Heart left ventricle (tissue), 16 donors: Measurements from ENCODE around the gene DNAJC5. TPM values are rescaled to one million over a fixed set of nuclear protein-coding genes. Genes with fewer than 3 reads are reported as not detected.

Experiments used
- ATAC-seq, 4 donors: fragments of 200-7000 bp; cut with Tn5 transposase; one replicate each; pipeline ENCODE4 v1.9.1; 2020 to 2022; ENCODE audit warnings: moderate library complexity in 4 of 4, mild to moderate bottlenecking in 3 of 4, moderate number of reproducible peaks in 1 of 4
- DNase-seq, 5 donors: peaks; one replicate each; pipeline ENCODE4 v3.0.0-alpha.2; 2020
- H3K27ac ChIP-seq, 12 donors: fragments of 200-600 bp; sonication (generic) in 4 of 12; one replicate each; pipeline versions ENCODE4 v1.5.0 to v1.8.0; 2016 to 2022; ENCODE audit warnings: mild to moderate bottlenecking in 2 of 12
- H3K27me3 ChIP-seq, 9 donors: fragments of 200-600 bp; sonication (generic) in 2 of 9; one replicate each; pipeline versions ENCODE4 v1.5.1 to v1.8.0; 2016 to 2022; ENCODE audit warnings: mild to moderate bottlenecking in 3 of 9
- H3K36me3 ChIP-seq, 9 donors: fragments of 200-600 bp; sonication (generic) in 2 of 9; one replicate each; pipeline versions ENCODE4 v1.5.0 to v1.8.0; 2018 to 2022; ENCODE audit warnings: mild to moderate bottlenecking in 2 of 9
- H3K4me1 ChIP-seq, 12 donors: fragments of 200-600 bp; sonication (generic) in 4 of 12; one replicate each; pipeline versions ENCODE4 v1.5.0 to v1.8.0; 2016 to 2022; ENCODE audit warnings: mild to moderate bottlenecking in 3 of 12
- H3K4me3 ChIP-seq, 12 donors: fragments of 200-600 bp; sonication (generic) in 4 of 12; one replicate each; pipeline versions ENCODE4 v1.5.0 to v1.8.0; 2017 to 2022; ENCODE audit warnings: mild to moderate bottlenecking in 9 of 12, moderate library complexity in 4 of 12
- H3K9me3 ChIP-seq, 12 donors: fragments of 200-600 bp; sonication (generic) in 4 of 12; one replicate each; pipeline versions ENCODE4 v1.5.0 to v1.8.0; 2016 to 2022; ENCODE audit warnings: mild to moderate bottlenecking in 1 of 12
- CTCF ChIP-seq, 12 donors: fragments of 200-600 bp; sonication (generic) in 4 of 12; IDR thresholded peaks; one replicate each; pipeline versions ENCODE4 v1.5.0 to v1.8.0; 2018 to 2022; ENCODE audit warnings: antibody characterized with exemption in 12 of 12, mild to moderate bottlenecking in 5 of 12
- POLR2A ChIP-seq, 2 donors: fragments of 450-650 bp; IDR thresholded peaks; one replicate each; pipeline ENCODE4 v1.6.1; 2017; ENCODE audit warnings: antibody characterized with exemption in 2 of 2, mild to moderate bottlenecking in 2 of 2, moderate library complexity in 2 of 2
- WGBS, 4 donors: extraction: QIAGEN DNeasy Blood & Tissue Kit in 2 of 4; methylation state at CpG; one replicate each; pipeline versions ENCODE4 v1.1.5 to v1.1.7; 2013 to 2018; 5-methylcytosine and 5-hydroxymethylcytosine counted together
- intact Hi-C, 10 donors: fragments of 100-400 bp; cut with DNase I; formaldehyde crosslinking; loops; one replicate each; pipeline versions ENCODE4 v1.11.1 to v1.14.2; 2022
- polyA plus RNA-seq, 2 donors: library from polyadenylated mRNA; stranded (reverse); fragments of 200-250 nt; gene quantifications; one replicate each; pipeline ENCODE4 v1.2.3, GENCODE V29; 2013
- total RNA-seq, 9 donors: library from RNA; depleted of rRNA in 2 of 9; stranded (reverse); fragments of >200 nt in 2 of 9; fragmentation: NEBNext Ultra II Directional in 3 of 9; extraction: Animal tissue kit (Norgen Biotek cat#: 25700) in 3 of 9; gene quantifications; one replicate each; pipeline versions ENCODE4 v1.1.0 to v1.2.4, GENCODE V29; 2016 to 2023
- donor health status: ischemic (EF 13 %, LVEDD 7.1; RV severe dilation, severe dysfunction).
- donor health status: healthy with polysubstance abuse.
- donor health status: DM: no; HTN: yes; CAD: no.
- donor health status: DM: no; HTN: no; CAD: no.
- donor health status: ischemic (EF 25% LVEDD 6.9; RV normal size, moderate dysfunction).
- donor health status: ischemic (EF 25% LVEDD 5.7; RV mildly dilated, moderate dysfunction).
- donor health status: healthy.
- donor health status: DM: yes; HTN: yes; CAD: no.
- donor health status: ischemic (EF 35%, LVEDD 5.7; RV mildly dilated, moderate dysfunction).
- donor health status: nonischemic (EF 11% LVEDD 7.7; RV severe dilation, severe dysfunction).
- donor health status: DM: yes; HTN: yes; CAD: no.
- donor health status: PGD.
- donor health status: ischemic (EF 29% LVEDD 5.4; RV normal size, mild dysfunction).
- donor health status: nonischemic (EF 23%, LVEDD 6.1; RV moderate dilation, normal function).

DNAJC5 gene
- total and polyA plus RNA-seq, 11 donors = 21.1 to 57.1 (median 46.1) TPM

DNA sequence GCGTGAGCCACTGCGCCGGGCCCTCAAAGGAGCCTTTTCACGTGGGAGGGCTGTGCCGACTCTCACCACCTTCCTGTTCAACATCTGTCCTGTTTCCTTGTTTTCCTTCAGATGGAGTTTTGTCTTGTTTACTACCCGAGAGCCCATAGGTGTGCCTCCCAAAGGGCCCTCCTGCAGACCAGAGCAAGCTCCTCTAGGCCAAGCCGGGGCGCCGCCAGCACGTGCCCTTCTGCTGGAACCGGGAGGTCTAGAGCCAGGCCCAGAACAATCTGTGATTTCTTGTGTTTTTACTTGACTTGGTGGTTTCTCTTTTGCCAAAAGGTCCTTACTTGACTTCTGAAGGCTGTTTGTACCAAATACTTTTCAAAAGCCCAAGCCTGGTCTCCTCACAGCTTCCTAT lies 8.0 kb upstream of the DNAJC5 start:
- Histone ChIP-seq H3K36me3 (peaks cover 0 to 96% (median 69%) of the 10 kb centered on the region in 9 donors), H3K27me3 (no peaks in the 10 kb centered on the region), H3K27ac (no peak overlapping the region), H3K9me3 (no peaks in the 10 kb centered on the region), H3K4me3 (no peak overlapping the region), H3K4me1 (peaks cover 0 to 26% (median 8%) of the 10 kb centered on the region in 12 donors)
- 87 to 95% (median 93%) methylated on average over 11 of the region's 11 CpGs for WGBS, 4 donors
- no peak for DNase-seq
- no peak for TF ChIP-seq POLR2A (IDR thresholded peaks at IDR 0.05)
- TF ChIP-seq CTCF (IDR thresholded peaks at IDR 0.05) = no peak
- intact Hi-C loops = no loop called here
- ATAC-seq = no peak

GRCh38 chr20:63889241-63890200 lies 5.4 kb upstream of the DNAJC5 start:
- Histone ChIP-seq H3K27me3 (no peaks in the 10 kb centered on the region), H3K27ac (peak overlapping the region in 1 of 12 donors; percentile 16), H3K9me3 (no peaks in the 10 kb centered on the region), H3K36me3 (peaks cover 0 to 73% (median 48%) of the 10 kb centered on the region in 9 donors), H3K4me1 (peaks cover 0 to 25% (median 8%) of the 10 kb centered on the region in 12 donors), H3K4me3 (no peak overlapping the region)
- TF ChIP-seq CTCF (IDR thresholded peaks at IDR 0.05) (no peak), POLR2A (IDR thresholded peaks at IDR 0.05) (no peak)
- DNase-seq (no peak), ATAC-seq (peak in 2 of 4 donors; percentile 7 to 27)
- WGBS, 4 donors = 81 to 90% (median 85%) methylated on average over 22 to 25 of the region's 25 CpGs
- intact Hi-C loops = loop anchor here in 1 of 10 donors (10.0 kb wide), 1 partner anchor 175 kb away; the partner anchor contains the start of gene TCEA2

DNA sequence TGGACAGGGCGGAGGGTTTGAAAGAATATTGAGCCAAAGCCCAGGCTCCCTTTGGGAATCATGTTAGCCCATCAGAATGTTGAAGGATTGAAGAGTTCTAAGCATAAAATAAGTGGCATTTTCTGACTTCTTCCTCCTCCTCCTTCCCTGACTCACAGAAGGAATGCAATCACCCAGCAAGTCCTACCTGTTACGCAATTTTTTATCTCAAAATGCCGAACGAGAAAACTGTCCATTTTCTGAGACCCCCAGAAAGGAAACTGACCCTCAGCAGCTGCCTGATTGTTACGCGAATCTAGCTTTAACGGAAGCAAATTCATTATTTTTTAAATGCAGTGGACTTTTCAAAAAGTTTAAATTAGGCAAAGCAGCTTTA lies 4.7 kb upstream of the DNAJC5 start:
- ATAC-seq = no peak
- Histone ChIP-seq H3K4me3 (no peak overlapping the region), H3K27ac (no peak overlapping the region), H3K36me3 (peaks cover 0 to 66% (median 45%) of the 10 kb centered on the region in 9 donors), H3K27me3 (no peaks in the 10 kb centered on the region), H3K9me3 (no peaks in the 10 kb centered on the region), H3K4me1 (peaks cover 0 to 20% (median 7%) of the 10 kb centered on the region in 12 donors)
- intact Hi-C loops = loop anchor here in 1 of 10 donors (10.0 kb wide), 1 partner anchor 175 kb away; the partner anchor contains the start of gene TCEA2
- DNase-seq = no peak
- WGBS, 4 donors = 88 to 94% (median 90%) methylated on average over 7 of the region's 7 CpGs
- no peak for TF ChIP-seq CTCF (IDR thresholded peaks at IDR 0.05)
- TF ChIP-seq POLR2A (IDR thresholded peaks at IDR 0.05) = no peak

DNA sequence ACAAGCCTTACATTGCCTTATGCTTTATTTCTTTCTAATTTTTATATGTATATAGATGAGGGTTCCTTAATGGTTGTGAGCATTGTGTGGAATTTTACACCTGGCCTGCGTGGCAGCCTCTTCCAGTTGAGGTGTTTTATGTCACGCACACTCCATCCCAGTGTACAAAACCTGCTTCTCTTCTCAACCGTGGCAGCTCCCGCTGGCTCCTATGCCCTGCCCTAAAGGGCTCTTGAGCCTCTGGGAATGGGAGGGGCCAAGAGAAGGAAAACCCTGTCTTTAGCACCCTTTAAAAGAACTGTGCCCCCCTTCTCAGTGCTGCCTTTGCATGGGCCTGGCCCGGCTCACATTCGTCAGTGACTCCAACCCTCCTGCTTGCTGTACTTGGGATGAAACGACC lies 4.3 kb upstream of the DNAJC5 start:
- Histone ChIP-seq H3K36me3 (peaks cover 0 to 62% (median 43%) of the 10 kb centered on the region in 9 donors), H3K4me1 (peaks cover 0 to 20% (median 7%) of the 10 kb centered on the region in 12 donors), H3K4me3 (no peak overlapping the region), H3K27ac (no peak overlapping the region), H3K9me3 (no peaks in the 10 kb centered on the region), H3K27me3 (no peaks in the 10 kb centered on the region)
- ATAC-seq (no peak), DNase-seq (no peak)
- no peak for TF ChIP-seq CTCF (IDR thresholded peaks at IDR 0.05)
- TF ChIP-seq POLR2A (IDR thresholded peaks at IDR 0.05) = no peak
- intact Hi-C loops = loop anchor here in 1 of 10 donors (10.0 kb wide), 1 partner anchor 174 kb away; the partner anchor contains the start of gene TCEA2
- WGBS, 4 donors = 83 to 85% (median 85%) methylated on average over 7 of the region's 7 CpGs
